ENCODE data around the gene TMEM212. TPM values are rescaled to one million over a fixed set of nuclear protein-coding genes. Genes with fewer than 3 reads are reported as not detected.

TMEM212 gene
- total and polyA plus RNA-seq, 2 donors (not counting 1 experiment from before 2014, with no cell fraction given): not detected

GRCh38 chr3:171871392-171872274, 28.5 kb downstream of the TMEM212 start:
- intact Hi-C loops (cut with micrococcal nuclease): no loop called here
- Histone ChIP-seq H3K79me2 (ENCODE audit: control insufficient read depth, insufficient read depth, low read length) (no peaks in the 10 kb centered on the region), H3K9me3 (ENCODE audit: control extremely low read depth in 1 of 3, control insufficient read depth in 2 of 3, insufficient read depth in 1 of 3, low read length in 2 of 3) (peaks cover 0 to 3% (median 0%) of the 10 kb centered on the region in 3 donors), H4K20me1 (ENCODE audit: control insufficient read depth, insufficient read depth, low read length, poor library complexity, severe bottlenecking) (no peaks in the 10 kb centered on the region), H3K27me3 (replicated peaks in 1 of 4; ENCODE audit: control extremely low read depth in 1 of 4, control insufficient read depth in 3 of 4, insufficient read depth in 4 of 4, low read length in 3 of 4) (no peaks in the 10 kb centered on the region), H3K4me2 (replicated peaks; ENCODE audit: low read depth, low read length, poor library complexity, severe bottlenecking) (no peak overlapping the region), H2AFZ (ENCODE audit: insufficient read depth, low read depth, low read length, poor library complexity, severe bottlenecking) (no peak overlapping the region), H3K36me3 (replicated peaks in 1 of 2; ENCODE audit: control extremely low read depth in 1 of 2, control insufficient read depth in 1 of 2, extremely low read depth in 1 of 2, insufficient read depth in 2 of 2, low read length in 1 of 2) (no peaks in the 10 kb centered on the region), H3K27ac (ENCODE audit: low read length in 2 of 2) (no peak overlapping the region), H3K4me1 (ENCODE audit: control insufficient read depth in 2 of 2, insufficient read depth in 2 of 2, low read length in 2 of 2) (no peaks in the 10 kb centered on the region), H3K4me3 (ENCODE audit: control extremely low read depth in 1 of 5, extremely low read depth in 1 of 5, insufficient read depth in 1 of 5, low read depth in 2 of 5, low read length in 4 of 5) (no peak overlapping the region), H3K9ac (ENCODE audit: low read length) (no peak overlapping the region)
- H3K27ac Mint-ChIP-seq: no peak overlapping the region
- CTCF ChIA-PET: no interaction called here
- H3K9me3 Mint-ChIP-seq (ENCODE audit: insufficient read depth): no peaks in the 10 kb centered on the region
- TF ChIP-seq EZH2 (IDR thresholded peaks at IDR 0.05; ENCODE audit: borderline replicate concordance, insufficient read depth, low read depth, low read length, poor library complexity, severe bottlenecking) (no peak), CTCF (IDR thresholded peaks at IDR 0.05) (no peak)
- POLR2A ChIA-PET: no interaction called here
- peaks cover 3% of the 10 kb centered on the region for H3K27me3 Mint-ChIP-seq
- no peak for ATAC-seq (ENCODE audit: low read depth)
- WGBS (ENCODE audit: insufficient coverage): no CpG with 5 or more reads among the region's 8 CpGs
- no peak for DNase-seq
- H3K4me1 Mint-ChIP-seq: no peaks in the 10 kb centered on the region
- H3K4me3 Mint-ChIP-seq: no peak overlapping the region

DNA sequence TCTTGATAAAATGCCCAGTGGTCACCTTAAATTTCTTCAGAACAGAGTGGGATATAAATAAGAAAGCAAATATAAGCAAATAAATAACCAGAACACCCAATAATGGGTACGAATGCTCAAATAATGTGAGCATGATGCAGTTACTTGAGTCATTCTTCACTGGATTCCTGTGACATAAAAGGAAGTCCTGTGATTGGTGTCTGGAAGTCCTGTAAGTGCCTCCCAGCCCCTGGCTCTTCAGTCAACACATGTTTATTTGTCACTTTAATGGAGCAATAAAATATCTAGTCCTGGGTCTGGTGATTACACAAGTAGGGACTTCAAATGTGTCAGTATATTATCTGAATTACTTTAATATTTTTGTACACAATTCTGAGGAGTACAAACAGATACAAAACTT, 30.4 kb downstream of the TMEM212 start:
- no peak overlapping the region for H3K4me3 ChIP-seq (ENCODE audit: control extremely low read depth in 1 of 5, extremely low read depth in 1 of 5, insufficient read depth in 1 of 5, low read depth in 2 of 5, low read length in 4 of 5)
- H3K27ac ChIP-seq (ENCODE audit: low read length in 2 of 2): no peak overlapping the region
- H3K36me3 ChIP-seq (replicated peaks in 1 of 2; ENCODE audit: control extremely low read depth in 1 of 2, control insufficient read depth in 1 of 2, extremely low read depth in 1 of 2, insufficient read depth in 2 of 2, low read length in 1 of 2): no peaks in the 10 kb centered on the region
- ChIA-PET POLR2A (no interaction called here), CTCF (no interaction called here)
- no peak overlapping the region for H3K4me2 ChIP-seq (replicated peaks; ENCODE audit: low read depth, low read length, poor library complexity, severe bottlenecking)
- peaks cover 0 to 3% (median 0%) of the 10 kb centered on the region in 3 donors for H3K9me3 ChIP-seq (ENCODE audit: control extremely low read depth in 1 of 3, control insufficient read depth in 2 of 3, insufficient read depth in 1 of 3, low read length in 2 of 3)
- intact Hi-C loops (cut with micrococcal nuclease): no loop called here
- ATAC-seq (ENCODE audit: low read depth) (no peak), DNase-seq (no peak)
- no peaks in the 10 kb centered on the region for H3K79me2 ChIP-seq (ENCODE audit: control insufficient read depth, insufficient read depth, low read length)
- WGBS (ENCODE audit: insufficient coverage): no CpG with 5 or more reads among the region's 1 CpG
- no peaks in the 10 kb centered on the region for H3K4me1 ChIP-seq (ENCODE audit: control insufficient read depth in 2 of 2, insufficient read depth in 2 of 2, low read length in 2 of 2)
- no peak overlapping the region for H3K4me3 Mint-ChIP-seq
- no peaks in the 10 kb centered on the region for H3K9me3 Mint-ChIP-seq (ENCODE audit: insufficient read depth)
- no peak for TF ChIP-seq EZH2 (IDR thresholded peaks at IDR 0.05; ENCODE audit: borderline replicate concordance, insufficient read depth, low read depth, low read length, poor library complexity, severe bottlenecking)
- no peak for TF ChIP-seq CTCF (IDR thresholded peaks at IDR 0.05)
- no peaks in the 10 kb centered on the region for H4K20me1 ChIP-seq (ENCODE audit: control insufficient read depth, insufficient read depth, low read length, poor library complexity, severe bottlenecking)
- no peak overlapping the region for H2AFZ ChIP-seq (ENCODE audit: insufficient read depth, low read depth, low read length, poor library complexity, severe bottlenecking)
- H3K27ac Mint-ChIP-seq: no peak overlapping the region
- peaks cover 3% of the 10 kb centered on the region for H3K27me3 Mint-ChIP-seq
- no peaks in the 10 kb centered on the region for H3K27me3 ChIP-seq (replicated peaks in 1 of 4; ENCODE audit: control extremely low read depth in 1 of 4, control insufficient read depth in 3 of 4, insufficient read depth in 4 of 4, low read length in 3 of 4)
- no peak overlapping the region for H3K9ac ChIP-seq (ENCODE audit: low read length)
- H3K4me1 Mint-ChIP-seq: no peaks in the 10 kb centered on the region
